GM19463 (cell line): ENCODE data around the gene ITGBL1.

Source experiments
- ATAC-seq: cut with Tn5 transposase; IDR thresholded peaks from one replicate; pipeline ENCODE4 v1.9.1; 2021; ENCODE audit warnings: mild to moderate bottlenecking, moderate library complexity; ENCODE audit not compliant: unreplicated experiment

The ITGBL1 gene, protein sequence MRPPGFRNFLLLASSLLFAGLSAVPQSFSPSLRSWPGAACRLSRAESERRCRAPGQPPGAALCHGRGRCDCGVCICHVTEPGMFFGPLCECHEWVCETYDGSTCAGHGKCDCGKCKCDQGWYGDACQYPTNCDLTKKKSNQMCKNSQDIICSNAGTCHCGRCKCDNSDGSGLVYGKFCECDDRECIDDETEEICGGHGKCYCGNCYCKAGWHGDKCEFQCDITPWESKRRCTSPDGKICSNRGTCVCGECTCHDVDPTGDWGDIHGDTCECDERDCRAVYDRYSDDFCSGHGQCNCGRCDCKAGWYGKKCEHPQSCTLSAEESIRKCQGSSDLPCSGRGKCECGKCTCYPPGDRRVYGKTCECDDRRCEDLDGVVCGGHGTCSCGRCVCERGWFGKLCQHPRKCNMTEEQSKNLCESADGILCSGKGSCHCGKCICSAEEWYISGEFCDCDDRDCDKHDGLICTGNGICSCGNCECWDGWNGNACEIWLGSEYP

DNA sequence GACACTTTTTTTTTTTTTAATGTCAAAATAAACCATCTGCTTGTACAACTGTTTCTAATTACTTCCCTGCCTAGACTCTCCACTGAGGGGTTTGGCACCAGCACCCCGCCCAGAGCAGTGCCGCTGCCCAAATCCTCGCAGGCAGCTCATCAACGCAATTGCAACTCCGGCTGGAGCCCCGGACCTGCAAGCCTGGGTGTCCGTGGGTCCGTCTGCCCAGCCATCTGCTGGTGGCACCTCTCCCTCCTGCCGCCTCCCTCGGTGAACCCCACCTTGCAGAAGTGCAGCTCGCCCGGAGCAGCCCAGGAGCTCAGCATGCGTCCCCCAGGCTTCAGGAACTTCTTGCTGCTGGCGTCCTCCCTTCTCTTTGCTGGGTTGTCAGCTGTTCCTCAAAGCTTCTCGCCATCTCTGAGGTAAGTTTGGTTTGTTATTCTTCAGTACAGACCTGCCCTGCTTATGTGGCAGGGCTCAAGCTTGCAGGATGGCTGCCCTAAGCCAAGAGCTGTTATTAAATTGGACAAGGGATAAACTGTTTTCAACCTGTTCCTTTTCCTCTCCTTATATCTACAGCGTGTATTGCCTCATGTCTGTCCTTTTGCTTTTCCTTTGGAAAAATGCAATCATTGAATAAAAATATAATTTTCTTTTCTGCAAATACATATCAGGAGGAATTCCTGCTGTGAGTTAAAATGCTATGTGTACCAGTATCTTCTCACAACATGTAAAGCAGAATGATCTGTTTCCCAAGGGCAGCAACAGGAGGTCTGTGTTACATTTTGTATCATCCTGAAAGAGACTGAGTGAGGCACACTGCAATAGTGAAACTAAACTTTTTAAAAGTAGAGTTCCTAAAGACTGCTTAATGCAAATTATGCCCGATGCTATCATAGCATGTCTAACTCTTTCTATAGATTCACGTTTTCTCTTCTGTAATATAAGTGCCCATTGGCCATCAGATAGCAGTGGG is at the start of gene ITGBL1:
Gene ITGBL1, plus strand, starts transcription at position 157 of the 967 bp plus-strand sequence. Its CDS starts 159 bp downstream, at position 316.
- peak; percentile 71 for ATAC-seq

DNA sequence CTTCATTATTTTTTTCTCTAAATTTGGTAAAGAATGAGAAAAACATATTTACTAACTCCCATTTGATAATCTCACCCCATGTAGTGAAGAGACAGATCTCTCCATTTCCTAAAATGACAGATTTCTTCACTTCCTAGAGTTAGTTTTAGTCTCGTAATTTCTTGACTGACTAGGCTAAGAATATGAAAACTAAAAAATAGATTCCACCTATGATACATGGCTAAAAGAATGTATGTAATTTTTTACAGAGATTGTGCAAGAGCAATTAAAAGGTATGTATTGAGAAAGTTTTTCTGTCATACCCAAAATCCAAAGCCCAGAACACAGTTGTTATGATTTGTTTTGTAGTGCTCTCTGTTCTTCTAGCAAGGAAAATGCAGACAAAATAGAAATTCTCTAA is 45.7 kb upstream of the ITGBL1 start:
- ATAC-seq: no peak

DNA sequence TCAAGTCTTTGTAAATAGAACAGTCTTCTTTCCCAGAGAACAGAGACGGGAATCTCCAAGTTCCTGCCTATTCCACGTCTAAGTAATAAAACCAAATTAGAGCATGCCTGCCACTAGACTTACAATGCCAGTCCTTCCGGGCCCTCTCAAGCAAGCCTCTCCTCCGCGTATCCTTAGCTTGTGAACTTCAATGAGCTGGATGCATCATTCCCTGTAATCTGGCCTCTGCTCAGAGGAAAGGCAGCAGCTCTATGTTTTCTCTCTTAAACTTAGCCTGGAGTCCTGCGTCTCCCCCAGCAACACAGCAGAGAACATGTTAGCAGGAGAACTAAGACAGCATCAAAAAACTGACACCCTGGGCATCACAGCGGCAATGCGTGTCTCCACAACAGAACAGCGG is 44.3 kb upstream of the ITGBL1 start:
- ATAC-seq: no peak

DNA sequence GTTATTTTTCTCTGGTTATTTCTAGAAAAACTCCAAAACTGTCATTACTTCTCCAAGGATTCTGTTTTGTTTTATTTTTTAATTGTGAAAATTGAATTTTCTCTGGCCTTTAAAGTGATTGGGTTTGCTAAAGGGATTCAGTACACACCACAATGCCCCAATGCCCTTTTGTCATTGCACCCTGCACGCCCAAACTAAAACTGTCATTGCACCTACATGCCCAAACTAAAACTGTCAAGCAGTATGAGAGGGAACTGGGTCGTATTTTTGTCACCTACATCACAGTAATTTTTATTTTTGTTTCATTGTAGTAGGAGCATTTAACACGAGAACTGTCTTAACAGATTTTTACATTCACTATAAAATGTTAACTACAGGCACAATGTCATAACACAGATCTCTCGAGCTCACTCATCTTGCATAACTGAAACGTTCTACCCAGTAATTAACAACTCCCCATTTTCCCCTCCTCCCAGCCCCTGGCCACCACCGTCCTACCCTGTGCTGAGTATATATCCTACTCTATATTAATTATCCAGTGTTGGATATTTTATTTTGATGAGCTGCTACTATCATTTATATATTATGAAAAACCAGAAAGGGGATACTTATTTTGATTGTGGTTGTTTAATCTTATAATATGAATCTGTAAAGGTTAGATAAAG is 43.4 kb upstream of the ITGBL1 start:
- ATAC-seq: no peak

DNA sequence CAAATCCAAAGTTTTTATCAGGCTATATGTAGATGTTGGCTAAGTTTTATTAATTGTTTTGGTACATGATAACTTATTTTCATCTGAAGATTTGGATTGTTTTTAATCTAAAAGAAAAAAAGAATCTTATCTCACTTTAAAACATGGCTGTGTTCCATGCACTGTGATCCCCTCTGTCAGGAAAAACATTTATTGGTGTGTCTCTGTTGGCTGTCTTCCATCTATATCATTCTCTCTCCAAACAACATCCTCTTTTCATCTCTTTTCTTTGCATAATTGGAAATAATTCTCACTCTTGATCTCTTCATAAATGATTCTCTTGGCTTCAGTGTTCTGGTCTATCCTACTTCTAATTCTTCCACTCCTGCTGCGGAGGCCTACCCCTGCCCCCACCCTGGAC is 40.4 kb upstream of the ITGBL1 start:
- ATAC-seq: no peak

DNA sequence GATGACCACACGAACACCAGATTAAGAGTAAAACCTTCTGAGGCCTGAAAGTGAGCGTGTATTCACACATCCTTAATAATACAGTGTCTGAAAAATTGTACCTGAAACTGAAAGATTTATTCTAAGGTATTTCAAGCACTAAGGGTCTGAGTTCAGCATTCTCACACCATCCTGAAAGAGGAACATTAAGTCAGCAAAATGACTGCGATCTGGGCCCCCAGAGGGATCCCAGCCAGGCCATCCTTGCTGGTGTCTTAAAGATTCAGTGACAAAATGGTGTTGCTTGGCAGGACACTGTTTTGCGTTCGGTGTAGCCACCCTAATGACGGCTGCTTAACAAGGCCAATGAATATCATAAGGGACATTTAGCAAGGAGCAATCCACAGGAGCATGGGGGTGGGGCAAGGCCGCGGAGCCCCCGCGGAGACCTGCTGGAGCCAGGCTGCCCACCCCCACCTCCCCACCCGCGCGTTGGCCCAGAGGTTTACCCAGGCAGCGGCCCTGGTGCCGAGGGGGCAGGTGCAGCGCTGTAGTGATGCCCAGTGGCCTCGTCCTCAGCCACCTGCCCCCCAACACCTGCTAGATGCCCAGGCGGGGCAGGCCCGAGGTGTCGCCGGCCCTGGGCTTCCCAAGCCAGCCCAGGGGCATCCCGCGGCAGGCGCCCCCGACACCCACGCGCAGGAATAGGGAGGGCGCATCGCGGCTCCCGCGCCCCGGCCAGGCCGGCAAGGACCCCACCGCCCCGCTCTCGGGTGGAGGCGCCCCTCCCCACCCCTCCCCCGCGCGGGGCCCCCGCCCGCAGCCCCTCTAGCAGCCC is 36.9 kb upstream of the ITGBL1 start:
- no peak for ATAC-seq

DNA sequence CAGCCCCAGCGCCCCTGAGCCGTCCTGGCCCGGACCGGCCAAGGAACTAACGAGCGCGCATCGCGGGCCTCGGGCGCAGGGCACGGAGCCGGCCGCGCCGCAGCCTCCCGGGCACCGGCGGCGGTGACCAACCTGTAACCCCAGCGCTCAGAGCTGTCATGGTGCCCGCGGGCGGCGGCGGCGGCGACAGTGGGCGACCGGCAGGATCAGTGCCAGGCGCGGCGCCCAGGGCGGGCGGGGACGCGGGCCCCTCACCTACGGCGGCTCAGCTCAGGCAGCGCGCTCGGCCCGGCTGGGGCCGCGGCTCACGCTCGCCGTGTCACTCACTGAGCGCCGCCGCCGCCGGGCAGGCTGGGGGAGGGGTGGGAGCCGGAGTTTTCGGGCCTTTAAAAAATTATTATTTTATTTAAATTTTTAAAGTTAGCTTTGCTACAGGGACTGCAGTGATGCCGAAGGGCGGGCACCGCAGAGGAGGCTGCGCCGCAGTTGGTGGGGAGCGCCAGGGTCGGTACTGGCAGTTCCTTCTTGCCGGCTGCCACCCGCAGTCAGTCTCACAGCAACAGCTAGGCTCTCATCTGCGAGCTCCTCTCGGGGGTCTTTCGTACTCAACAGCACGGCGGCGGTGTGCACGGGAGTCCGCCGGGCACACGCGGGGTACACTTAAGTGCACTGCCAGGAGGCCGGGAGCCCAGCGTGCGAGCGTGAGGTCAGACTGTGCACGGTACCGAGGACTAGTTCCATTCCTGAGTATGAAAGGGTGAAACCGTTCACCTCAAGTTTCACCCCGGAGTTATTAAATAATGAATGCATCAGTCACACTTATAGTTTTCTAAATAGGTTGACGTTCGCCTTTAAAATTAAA is 36.1 kb upstream of the ITGBL1 start, which contains the start of gene NALCN:
Gene NALCN, minus strand, starts transcription at position 328 of the 862 bp plus-strand sequence. CDS start 17,382 bp downstream, outside the sequence.
- no peak for ATAC-seq

DNA sequence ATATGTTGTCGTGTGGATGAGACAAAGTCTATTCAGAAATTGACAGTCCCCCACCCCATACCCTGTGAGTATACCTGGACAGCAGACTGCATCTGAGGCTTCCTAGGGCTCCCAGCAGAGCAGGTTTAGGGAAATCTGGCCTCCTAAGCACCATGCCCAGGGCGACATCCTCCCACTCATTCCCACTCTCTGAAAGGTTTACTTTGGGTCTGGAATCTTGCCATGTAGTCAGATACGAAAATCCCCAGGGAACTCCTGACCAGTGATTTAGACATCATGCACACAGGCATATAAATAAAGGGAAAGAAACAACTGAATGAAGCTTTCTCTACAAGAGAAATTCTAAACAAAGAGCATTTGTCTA is 35.5 kb upstream of the ITGBL1 start:
- no peak for ATAC-seq

DNA sequence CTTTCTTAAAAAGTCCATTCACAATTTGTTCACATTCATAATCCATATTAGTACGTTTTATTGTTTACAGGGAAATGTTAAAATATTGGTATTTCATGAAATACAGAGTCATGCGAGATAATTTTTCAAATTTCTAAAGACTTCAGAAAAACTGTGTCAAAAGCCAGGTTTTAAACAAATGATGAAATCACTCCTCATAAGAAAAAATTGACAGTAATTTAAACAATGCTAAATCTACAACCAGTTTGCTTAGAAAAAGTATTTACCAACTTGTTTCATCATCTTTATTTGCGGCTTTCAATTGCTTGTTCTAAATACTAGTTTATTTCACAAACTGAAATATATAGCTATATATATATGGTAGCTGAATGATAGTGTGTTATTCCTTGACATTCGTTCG is 35.0 kb upstream of the ITGBL1 start:
- no peak for ATAC-seq

DNA sequence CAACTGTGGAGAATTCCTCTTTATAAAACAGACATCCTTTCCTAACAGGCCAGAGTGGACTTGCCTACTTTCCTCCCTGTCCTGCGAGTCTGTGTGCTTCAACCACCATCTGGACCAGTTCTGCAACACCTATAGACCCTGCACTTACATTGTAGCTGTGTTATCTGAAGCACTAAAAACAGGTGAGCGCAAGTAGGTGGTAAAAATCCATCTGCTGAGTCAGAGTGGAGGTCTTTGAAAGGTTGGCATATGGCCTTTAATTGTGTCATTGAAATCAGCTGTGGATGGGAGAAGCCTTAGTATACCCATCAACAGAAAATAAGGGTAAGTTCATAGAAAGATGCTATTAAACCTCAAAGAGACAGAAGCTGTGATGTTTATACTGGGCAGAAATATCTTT is 28.6 kb upstream of the ITGBL1 start:
- ATAC-seq: no peak

DNA sequence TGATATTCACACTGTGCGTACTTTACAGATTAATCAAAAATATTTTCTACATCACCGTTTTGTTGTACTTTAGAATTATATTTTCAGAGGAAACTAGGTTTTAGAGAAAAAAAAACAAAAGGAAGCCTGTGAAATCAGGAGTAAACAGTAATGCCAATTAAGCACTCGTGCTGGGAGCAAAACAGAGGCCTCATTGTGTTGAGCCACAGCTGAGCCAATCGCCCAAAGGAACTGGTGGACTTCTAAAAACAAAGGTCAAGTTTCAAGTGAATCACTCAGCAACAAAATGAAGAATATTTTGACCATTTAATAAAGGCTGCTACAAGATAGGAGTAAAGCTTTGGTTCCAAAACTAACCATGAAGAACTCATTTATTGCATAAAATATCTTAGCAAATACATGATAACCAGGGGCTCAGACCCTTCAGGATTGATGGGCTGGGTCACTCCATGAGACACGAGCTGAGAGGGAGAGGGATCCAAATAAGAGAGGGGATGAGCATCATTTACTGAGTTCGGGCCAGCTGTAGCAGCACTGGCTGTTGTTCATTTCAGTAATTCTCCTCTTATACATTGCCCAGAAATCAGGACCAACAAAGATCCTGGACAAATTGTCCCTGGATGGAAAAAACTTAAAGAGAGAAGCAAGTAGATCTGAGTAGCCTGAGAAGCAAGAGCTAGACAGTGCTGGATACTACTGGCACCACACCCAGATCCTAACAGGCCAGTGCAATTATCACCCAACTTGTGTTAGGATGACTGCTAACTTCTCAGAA is 27.9 kb upstream of the ITGBL1 start:
- no peak for ATAC-seq

DNA sequence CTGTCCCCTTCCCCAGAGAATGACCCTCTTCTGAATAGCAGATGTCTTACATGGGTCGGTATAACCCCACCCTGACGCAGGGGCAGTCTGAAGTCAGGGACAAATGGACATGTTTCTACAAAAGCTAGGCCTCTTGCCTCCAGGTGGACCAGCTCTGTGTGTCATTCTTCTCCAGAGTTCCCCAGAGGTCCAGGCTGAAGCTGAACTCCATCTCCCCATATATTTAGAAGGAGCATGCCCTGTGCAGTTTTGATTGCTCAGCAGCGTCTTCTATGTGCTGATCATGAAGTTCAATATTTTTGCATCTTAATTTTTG is 27.4 kb upstream of the ITGBL1 start:
- ATAC-seq: no peak

DNA sequence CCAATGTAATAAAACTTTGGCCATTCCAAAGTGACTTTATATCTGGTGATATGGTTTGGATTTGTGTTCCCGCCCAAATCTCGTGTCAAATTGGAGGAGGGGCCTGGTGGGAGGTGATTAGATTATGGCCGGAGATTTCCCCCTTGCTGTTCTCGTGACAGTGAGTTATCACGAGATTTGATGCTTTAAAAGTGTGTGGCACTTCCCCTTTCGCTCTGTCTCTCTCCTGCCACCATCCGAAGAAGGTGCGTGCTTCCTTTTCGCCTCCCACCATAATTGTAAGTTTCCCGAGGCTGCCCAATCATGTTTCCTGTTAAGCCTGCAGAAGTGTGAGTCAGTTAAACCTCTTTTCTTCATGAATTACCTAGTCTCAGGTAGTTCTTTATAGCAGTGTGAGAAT is 26.9 kb upstream of the ITGBL1 start:
- ATAC-seq: no peak

DNA sequence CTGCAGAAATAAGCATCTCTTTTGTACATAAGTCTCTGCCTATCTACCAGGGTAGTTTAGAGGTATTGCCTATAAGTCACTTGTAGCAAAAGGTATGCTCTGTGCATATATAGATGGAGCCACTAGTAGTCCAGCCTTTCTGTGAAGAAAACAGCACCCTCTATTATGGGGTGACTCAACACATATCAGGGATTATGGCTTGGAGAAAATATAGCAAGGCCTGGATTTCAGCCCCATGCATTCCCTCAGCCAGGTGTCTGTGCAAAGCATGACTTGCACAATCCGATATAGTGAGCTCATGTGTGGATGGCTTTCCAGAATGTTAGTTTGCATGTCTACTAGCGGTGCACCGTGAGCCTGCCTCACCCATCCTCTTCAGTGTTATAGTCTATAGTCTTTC is 22.7 kb upstream of the ITGBL1 start:
- ATAC-seq: no peak

DNA sequence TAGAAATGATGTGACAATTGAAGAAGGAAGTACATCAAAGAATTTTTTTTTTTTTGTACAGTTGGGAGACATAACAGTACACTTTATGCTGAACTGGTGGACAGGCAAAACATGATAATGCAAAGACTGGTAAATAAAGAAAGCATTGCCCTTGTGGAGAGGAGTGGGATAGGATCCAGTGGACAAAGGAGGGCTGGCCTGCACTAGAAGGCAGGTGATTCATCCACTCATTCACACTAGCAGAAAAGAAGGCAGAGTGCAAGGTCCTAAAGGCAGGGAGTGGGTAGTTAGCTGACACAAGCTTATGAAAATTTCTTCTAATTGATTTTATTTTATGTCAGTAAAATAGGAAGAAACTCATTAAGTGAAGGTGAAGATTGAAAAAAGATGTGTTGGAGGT is 18.6 kb upstream of the ITGBL1 start:
- no peak for ATAC-seq

DNA sequence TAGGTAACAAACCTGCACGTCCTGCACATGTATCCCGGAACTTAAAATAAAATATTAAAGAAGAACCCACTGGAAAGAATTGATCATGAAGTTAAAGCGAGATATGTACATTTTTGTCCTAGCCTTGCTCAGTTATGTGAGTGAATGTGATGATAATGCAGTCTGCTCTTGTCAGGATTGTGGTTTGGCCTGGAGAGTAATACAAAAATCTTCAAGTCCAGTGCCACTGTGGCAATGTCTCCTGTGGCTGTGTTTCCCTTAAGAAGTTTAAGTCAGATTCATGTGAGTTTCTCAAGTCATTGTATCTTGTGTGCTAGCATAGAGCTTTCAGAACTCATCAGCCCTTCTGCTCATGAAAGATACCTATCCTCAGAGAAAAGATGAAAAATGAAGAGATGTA is 18.0 kb upstream of the ITGBL1 start:
- no peak for ATAC-seq

DNA sequence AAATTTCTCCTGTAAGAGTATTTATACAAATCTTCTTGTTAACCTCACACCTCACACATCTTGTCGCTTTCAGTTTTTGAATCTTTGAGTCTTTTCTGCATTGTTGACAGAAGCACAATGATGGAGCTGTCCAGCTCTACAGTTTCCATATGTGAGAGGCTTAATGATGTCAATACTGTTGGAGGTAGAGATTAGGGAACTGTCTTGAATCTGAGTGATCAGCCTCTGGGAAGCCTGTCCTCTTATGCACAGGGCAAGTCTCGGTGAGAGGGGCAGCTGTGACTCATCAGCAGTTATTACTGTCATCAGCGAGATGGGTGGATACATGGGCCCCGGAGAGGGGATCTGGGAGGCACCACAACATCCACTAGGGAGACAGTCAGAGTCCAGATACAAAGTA is 4.6 kb upstream of the ITGBL1 start:
- no peak for ATAC-seq

DNA sequence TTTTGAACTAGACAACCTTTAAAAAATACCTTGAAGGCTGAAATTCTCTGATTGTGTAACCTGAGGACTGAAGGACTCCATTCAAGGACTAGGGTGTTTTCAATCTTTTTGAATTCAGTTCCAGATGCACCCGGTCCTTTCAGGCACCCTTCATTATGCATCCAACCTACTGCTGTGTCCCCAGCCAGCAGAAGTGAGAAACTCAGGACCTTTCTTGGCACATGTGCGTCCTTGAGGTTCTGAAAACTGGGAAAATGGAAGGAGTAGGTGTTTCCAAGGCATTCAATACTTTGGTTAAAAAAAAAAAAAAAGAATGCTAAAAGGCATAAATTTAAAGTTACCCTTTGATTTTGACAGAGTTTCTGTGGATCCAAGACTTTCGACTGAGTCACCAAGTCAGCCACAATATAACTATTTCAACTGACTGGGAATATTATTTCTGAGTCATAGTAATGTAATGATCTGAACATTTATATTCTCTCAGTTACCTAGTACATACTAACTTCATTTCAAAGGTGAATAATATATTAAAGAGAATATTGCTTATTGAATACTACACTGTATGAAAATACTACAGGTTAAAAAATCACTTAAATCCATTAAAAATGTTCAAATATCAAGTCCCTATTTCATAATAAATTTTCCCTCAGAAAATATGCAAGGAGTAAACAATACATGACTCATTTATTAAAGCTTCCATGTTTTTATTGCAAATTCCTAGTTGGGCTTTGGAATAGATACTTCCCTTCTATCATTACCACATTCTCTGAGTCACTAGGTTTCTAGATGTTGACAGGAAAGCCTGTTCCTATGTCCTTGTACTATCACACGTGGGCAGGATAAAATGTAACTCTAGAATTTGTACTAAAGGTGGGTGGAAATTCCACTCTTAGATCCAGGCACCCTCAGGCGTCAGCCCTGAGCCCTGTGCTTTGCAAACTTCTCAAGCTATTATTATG is 2.4 kb upstream of the ITGBL1 start:
- ATAC-seq: no peak
